HG03460 (cell line): Measurements from ENCODE around the gene GPR132.
"Not testable (repeated sequence)": the region's sequence is repeated elsewhere in the genome, so short reads cannot be mapped to it uniquely, and the experiment has no call there.

ENCODE experiments used
- ATAC-seq: cut with Tn5 transposase; IDR thresholded peaks from one replicate; pipeline ENCODE4 v1.9.1; 2021; ENCODE audit not compliant: unreplicated experiment

GPR132 gene

DNA sequence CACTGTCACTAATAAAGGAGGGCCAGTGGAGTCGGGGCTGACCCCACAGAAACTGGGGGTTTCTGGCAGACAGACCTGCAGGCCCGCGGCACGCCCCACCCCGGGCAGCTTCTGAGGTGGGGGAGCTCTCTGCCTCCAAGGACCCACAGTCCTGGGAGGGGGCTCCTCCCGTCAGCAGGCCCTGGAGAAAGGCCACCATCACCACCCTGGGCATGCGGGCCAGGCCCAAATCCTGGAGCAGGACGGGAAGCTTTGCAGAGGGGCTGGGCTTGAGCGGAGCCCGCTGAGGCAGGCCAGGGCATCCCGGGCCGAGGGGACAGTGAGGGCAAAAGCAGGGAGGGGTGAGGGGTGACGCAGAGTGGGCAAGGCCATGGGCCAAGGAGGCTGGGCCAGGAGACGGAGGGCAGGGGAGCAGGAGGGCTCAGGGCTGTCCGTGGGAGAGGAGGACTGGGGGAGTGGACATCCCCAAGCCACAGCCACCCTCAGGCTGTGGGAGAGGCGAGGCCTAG, 11.1 kb upstream of the GPR132 start:
- no peak for ATAC-seq

DNA sequence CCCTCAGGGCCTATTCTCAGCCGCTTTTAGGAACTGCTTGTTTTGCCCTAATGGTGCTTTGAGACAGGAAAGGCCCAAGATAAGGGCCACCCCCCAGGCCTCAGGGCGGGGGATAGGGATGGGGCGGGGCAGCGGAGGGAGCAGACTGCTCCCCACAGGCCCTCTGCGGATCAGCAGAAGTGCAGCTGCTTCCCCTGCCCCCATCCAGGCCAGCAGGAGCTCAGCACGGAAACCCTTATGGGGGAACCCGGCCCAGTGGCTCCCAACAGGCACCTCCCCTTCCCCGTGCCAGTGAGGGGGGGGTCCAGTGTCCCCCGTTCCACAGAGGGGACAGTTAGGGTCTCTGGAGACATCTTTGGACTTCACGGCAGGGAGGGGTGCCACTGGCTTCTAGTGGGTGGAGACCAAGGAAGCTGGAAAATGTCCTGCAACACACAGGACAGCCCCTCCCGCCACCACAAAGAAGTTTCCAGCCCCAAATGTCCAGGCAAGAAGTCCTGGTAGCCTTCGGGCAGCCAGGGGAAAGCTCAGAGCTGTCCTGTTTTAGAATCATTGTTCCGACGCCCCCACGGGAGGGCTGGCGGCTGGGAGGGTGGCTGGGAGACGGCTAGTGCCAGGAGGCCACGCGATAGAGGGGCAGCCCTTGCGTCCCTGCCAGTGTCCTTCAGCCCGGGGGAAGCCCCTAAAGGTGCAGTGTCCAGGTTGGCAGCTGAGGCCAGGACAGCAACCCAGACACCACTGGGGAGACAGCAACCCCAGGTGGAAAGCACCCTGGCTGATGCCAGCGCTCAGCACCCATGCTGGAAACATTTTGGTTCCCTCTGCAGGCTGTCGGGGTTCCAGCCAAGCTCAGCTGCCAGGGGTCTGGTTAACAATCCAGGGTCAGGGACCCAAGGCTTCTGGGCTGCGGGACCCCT, 10.4 kb upstream of the GPR132 start:
- ATAC-seq, result no peak

DNA sequence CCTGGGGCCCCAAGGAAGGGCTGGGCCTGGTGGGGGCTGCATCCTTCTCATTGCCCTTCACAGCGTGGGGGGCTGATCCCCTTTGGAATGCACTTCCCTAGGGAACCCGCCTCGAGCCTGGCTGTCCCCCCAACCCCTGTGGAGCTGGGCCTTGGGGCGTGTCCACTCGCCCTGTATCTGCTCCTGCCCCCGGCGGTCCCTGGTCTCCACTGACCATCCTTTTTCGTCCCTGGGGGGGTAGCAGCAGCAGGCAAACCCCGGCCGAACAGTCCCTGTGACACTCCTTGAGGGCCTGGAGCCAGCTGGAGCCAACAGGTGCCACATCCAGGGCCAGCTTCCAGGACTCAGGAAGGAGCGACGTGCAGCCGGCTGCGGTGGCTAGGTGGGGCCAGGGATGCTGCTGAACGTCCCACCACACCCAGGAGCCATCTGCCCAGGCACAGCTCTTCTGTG, 9.4 kb upstream of the GPR132 start:
- no peak for ATAC-seq

DNA sequence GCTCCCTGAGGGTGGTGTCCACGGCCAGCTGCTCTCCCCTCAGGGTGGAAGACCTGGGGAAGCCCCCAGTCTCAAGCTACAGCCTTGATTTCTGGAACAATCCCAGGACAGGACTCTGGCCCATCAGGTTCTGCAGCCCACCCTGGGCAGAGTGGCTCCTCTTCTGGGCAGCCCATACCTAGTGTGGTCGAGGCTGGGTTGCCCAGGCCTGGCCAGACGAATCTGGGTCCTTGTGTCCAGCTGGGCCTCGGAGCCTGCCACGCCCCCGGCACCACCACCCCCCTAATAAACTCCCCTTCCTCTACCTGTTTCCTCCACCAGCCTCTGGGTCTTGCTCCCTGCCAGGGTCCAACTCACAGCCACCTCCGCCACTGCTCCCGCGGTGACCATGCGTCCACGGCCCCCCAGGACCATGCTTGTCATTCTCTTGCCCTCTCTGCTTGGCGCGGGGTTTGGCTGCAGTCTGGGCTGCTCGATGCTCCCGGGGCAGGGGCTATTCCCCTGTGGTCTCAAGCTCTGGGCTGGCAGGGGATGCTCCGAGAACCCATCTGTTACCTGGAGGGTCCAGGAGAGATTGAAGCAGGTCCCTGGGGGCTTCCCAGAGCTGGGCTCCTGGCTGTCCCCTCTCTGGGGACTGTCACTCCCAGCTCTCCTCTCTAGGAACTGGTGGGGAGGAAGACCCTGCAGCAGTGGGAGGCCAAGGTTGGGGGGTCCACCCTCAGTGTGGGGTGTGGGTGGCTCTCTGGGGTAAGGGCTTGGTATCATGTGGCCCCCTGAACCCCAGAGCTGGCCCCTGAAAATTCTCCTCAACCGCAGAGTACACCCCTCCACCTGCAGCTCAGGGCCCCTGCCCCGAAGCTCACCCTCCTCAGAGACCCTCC, 8.7 kb upstream of the GPR132 start:
- no peak for ATAC-seq

DNA sequence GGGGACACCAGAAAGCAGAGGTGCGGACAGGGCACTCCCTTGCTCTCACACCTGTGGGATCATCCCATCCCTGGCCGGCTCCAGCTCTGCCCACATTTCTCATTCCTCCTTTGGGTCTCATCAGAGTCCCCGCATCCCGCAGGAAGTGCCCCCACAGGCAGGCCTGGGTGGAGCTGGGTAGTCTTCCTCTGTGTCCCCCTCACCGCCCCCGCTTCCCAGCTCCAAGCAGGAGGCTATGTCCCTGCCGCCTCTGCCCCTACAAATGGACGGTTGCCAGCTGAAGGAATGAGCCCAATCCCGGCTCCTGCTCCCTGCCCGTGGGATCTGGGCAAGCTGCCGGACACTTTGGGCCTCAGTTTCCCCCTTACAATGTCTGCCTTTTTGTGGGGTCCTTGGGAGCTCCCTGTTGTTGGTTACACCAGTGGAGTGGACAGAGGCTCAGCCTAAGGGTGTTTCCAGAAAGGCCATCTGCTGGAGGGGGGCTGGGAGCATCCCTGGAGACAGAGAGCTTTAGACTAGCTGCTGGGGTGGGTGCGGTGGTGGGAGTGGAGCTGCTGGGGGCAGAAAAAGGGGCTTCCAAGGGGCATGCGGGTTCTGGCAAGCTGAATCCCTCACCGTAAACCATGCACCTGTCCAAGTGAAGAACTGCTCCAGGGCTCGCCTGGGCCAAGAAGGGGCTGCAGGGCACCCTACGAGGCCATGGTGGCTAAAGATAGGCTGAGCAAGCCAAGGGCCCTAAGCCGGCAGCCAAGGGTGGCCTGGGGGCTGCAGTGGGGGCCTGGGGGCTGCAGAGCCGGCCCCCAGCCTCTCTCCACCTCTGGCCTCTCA, 7.9 kb upstream of the GPR132 start:
- ATAC-seq, result no peak

DNA sequence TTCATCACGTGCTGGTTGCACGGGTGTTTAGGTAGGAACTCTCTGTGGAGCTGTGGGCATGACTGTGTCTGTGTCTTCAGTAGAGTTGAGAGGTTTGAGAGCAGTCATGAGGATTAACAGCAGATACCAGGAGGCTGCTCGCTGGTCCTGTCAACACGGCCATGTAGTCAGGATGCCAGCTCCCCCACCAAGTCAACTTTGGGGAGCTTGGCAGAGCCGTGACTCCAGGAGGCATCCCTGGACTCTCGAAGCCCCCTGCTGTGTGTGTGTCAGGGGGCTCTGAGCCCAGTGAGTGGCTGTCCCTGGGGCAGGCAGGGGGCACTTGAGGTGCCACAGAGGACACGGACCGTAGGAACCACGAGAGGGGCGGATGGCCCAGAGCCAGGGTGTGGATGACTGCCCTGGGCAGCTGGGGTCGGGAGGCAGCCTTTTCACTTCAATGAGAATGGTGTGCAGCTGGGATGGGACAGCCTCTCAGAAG, 7.2 kb upstream of the GPR132 start:
- no peak for ATAC-seq

DNA sequence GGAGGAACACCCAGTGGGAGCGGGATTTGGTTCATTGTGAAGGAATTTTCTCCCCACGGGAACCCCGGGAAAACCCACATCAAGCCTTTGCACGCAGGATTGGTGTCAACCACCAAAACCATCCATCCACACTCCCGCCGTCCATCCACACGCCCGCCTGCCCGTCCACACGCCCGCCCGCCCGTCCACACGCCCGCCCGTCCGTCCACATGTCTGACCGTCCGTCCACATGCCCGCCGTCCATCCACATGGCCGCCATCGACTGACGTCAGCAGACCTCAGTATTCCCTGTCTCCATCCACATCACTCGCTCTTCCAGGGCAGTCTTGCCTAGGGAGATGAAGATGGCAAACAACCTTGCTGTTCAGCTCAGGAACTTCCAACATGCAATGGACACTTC, 6.7 kb upstream of the GPR132 start:
- no peak for ATAC-seq

DNA sequence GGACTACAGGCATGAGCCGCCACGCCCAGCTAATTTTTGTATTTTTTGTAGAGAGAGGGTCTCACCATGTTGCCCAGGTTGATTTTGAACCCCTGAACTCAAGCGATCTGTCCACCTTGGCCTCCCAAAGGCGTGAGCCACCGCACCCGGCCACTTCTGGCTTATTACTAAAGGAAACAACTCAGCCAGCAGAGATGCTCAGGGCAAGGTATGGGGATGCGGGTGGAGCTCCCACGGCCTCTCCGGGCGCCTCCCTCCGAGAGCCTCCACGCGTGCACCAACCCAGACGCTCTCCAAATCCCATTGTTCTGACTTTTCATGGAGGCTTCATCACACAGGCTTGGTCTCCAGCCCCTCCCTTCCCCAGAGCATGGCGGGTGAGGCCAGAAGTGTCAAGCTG, 6.1 kb upstream of the GPR132 start:
- no peak for ATAC-seq

DNA sequence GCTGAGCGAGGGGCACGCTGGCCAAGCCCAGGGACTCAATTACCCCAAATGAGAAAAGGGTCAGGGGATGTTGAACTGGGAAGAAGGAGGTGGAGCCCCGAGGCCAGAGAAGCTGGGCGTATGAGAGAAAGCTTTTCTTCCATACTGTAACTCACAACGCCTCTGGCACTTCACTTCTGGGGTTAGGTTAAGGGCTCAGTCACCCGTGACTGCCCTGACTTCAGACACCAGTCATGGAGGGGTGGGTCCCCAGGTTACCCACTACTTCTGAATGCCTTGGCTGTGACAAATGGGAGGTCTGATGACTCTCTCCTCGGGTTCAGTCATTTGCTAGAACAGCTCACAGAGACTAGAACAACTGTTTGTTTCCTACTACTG, 5.5 kb upstream of the GPR132 start:
- ATAC-seq, result no peak

DNA sequence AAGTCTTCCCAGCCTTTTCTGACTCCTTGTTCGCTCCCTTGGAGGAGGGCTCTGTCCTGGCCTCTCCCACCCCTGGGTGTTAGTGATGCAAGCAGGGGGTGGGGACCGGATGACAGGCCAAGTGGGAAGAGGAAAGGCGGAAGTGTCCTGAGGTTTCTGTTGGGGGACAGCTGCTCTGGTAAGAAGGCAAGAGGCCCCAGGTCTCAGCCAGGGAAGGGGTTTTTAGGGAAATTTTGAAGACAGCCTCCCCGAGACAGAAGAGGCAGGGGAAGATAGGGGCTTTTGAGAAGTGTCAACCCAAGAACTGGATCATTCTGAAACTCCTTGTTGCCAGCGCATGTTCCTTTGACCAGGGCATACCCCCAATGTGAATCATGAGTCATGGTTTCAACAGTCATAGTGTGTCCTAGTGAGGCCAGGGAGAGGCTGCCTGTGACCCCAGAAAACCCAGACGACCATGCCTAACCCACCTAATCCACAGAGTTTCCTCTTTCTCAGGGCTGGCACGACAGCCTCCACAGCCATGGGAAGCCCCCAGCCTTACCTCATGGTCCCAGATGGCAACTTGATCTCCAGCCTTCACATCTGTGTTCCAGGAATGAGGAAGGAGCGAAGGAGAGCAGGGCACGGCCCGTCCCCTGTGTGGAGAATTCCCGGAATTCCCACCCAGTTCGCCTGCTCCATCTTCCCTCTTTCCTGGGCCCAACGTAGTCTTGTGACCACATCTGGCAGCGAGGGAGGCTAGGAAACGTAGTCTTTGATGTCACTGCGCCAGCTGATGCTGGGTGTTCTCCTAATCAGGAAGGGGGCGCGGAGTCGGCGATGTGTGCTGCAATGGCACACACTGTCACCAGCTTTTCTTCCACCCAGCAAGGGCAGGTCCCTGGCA, 4.9 kb upstream of the GPR132 start:
- peak; percentile 30 for ATAC-seq

DNA sequence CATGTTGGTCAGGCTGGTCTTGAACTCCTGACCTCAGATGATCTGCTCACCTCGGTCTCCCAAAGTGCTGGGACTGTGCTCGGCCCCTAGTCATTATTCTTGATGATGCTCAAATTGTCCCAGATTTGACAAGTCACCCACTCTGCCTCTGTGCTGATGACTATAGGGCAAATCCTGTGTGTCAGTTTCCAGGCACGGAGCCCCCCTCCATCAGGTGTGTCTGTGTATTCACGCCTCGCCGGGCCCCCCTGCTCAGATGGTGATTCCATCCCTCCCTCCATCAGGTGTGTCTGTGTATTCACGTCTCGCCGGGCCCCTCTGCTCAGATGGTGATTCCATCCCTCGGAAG, 4.3 kb upstream of the GPR132 start:
- no peak for ATAC-seq

DNA sequence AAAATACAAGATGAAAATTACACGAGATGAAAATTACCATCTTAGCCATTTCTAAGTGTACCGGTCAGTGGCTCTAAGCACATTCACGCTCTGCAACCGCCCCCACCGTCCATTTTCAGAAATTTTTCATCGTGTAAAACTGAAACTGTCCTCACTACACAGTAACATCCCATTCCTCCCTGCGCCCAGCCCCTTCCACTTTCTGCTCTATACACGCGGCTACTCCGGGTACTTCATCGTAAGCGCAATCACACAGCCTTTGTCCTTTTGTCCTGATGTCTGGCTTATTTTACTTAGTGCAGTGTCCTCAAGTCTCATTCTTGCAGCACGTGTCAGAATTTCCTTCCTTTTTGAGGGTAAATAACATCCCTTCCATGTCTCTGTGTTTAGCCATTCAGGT, 3.6 kb upstream of the GPR132 start:
- ATAC-seq, result no peak

DNA sequence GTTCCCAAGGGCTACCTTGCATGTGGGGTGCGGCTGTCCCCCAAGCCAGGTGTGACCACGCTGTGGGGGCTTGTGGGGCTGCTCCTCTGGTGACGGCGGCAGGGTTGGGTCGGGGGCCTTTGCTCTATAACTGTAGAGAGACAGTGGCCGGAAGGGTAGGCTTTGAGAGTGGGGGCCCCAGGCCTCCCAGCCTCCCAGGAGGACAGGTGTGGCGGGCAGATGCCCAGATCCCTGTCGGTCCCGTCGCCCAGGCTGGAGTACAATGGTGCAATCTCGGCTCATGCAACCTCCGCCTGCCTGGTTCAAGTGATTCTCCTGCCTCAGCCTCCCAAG, 2.7 kb upstream of the GPR132 start:
- ATAC-seq, result no peak

DNA sequence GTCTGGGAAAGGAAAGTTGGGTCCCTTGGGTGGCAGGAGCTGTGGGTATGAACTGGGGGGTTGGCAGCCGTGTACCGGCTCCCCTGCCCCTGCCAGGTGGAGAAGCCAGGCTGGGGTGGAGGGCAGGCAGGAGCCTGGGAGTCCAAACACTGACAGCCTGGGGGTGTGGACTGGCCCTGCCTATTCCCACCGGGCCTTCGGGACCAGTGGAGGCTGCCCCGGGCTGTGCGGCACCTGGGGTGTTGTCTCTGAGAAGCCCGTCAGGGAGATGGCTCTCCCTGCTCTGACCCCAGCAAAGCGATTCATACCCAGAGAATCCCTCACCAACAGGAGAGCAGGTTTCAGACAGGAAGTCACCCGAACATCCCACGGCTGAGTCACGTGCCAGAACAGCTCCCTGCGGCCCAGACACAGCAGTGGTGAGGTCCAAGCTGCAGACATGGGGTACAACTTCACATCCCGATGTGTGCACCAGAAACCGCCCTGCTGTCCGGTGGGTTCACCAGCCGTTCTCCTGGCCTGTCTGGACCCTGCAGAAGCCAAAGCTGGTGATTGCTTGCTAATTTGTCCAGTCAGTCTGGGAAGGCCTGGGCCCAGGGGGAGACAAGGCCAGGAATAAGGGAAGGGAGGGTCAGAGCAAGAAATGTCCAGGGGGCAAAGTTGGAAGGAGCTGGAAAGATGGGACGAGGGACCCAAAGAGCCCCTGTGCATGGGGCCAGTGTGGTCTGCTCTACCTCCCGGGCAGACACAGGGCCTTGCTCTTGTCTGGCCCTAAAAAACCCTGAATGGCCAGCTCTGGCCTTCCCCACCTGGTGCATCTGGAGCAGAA, 2.1 kb upstream of the GPR132 start:
- ATAC-seq, result no peak

DNA sequence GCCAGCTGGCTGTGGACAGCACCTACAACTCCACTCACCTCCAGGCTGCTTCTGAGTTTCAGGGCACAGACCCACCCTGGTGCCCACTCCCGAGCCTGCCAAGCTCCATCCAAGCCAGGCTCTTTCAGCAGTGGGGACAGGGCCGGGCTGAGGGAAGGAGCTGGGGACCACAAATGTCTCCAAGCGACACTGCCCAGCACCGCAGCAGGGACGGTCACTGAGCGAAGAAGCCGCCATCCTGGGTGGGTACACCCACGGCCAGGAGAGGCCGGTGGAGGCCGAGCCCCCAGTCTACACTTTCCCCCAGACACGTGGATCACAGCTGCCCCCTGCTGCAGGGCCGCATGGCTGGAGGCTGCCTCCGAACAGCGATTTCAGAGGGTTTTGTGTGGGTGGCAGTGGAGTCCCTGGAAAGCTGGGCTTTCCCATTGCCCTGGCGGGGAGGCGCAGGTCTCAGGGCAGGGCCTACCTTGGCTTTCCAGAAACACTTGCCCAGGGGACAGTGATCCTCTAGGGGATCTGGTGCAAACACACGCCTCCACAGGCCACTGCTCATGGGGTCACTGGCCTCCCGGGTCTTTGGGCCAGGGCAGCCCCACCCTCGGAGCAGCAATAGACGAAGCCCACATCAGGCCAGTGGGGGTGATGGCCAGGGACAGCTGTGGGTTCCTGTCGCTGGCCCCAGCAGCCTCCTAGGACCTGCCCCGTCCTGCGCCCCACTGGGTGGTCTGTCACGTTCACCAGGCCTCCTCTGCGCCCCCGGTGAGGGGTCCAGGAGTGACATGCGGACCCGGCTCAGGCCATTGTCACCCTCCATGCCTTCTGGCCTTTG, 1.2 kb upstream of the GPR132 start:
- ATAC-seq, result no peak

DNA sequence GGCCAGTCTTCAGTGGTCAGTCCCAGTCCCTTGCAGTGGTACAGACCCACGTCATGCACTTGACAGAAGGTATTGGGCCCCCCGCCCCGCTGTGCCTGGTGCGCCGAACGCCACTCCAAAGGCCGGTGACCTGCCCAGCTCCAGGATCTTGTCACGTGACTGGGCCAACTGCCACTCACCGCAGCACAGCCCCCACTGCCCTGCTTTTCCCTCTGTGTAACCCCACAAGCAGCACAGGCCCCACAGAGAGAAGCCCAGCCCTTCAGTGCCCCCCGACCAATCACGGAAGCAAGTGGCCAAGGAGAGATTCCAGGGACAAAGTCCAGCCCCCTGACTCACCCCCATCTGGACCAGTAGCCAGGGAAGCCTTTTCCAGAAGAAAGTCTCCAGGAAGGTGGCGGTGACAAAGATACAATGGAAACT, 498 bp downstream of the GPR132 start:
- ATAC-seq, result no peak

DNA sequence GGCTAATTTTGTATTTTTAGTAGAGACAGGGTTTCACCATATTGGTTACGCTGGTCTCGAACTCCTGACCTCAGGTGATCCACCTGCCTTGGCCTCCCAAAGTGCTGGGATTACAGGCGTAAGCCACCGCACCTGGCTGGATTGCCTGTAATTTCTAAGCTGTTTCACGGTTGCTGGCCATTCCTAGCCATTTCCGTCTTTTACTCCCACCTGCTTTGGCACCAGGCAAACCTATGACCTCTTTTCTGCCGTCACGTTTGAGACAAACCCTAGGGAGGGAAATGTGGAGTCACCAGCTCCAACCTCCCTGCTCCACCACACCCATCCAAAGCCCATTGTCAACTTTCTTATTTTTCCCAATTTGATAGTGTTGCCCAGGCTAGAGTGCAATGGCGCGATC, 1.2 kb downstream of the GPR132 start:
- no peak for ATAC-seq

DNA sequence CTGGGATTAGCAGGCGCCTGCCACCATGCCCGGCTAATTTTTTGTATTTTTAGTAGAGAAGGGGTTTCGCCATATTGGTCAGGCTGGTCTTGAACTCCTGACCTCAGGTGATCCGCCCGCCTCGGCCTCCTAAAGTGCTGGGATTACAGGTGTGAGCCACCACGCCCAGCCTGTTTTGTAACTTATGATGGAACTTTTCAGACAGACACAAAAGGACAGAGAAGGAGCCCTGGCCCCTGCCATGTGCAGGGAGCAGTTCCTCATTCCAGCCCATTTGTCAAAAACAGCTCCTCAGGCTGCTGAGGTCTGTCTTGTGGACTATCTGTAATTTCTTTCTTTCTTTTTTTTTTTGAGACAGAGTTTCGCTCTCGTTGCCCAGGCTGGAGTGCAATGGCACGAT, 1.7 kb downstream of the GPR132 start:
- ATAC-seq, result not testable (repeated sequence)
